ENCODE data around the gene PCDHGB2. TPM values are rescaled to one million over a fixed set of nuclear protein-coding genes. Genes with fewer than 3 reads are reported as not detected.
"Not testable (repeated sequence)": the region's sequence is repeated elsewhere in the genome, so short reads cannot be mapped to it uniquely, and the experiment has no call there.

Gene PCDHGB2
- total RNA-seq, 2 donors from 2014 or later = 9.7 to 13.4 TPM

DNA sequence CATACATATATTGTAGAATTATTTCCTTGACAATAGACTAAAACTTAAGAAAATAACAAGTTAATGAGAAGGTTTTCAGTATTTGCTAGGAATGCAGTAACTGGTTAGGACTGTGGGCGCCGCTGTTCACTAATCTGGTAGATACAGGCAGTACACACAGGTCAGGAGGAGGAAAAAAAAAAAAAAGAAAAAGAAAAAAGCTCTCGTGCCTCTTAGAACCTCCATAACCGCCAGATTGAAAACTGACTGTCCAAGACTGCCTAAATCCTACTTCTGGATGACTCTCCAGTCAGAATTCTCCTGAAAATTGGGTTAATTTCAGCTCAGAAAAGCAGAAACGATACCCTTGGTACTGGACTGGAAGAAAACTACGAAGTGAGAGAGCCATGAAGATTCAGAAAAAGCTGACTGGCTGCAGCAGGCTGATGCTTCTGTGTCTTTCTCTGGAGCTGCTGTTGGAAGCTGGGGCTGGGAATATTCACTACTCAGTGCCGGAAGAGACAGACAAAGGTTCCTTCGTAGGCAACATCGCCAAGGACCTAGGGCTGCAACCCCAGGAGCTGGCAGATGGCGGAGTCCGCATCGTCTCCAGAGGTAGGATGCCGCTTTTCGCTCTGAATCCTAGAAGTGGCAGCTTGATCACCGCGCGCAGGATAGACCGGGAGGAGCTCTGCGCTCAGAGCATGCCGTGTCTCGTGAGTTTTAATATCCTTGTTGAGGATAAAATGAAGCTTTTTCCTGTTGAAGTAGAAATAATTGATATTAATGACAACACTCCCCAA lies 29.3 kb upstream of the PCDHGB2 start, which contains the start of gene PCDHGA1:
PCDHGA1 (plus strand) TSS at position 216 of the 782 bp plus-strand sequence.
- Histone ChIP-seq H3K36me3 (no peaks in the 10 kb centered on the region), H3K27ac (no peak within 1 kb of the TSS), H3K27me3 (replicated peaks; ENCODE audit: insufficient read depth) (no peaks in the 10 kb centered on the region), H3K4me1 (ENCODE audit: control insufficient read depth in 1 of 2, low read depth in 2 of 2) (no peaks in the 10 kb centered on the region), H3K4me3 (peak within 1 kb of the TSS; percentile 14), H3K9me3 (peaks cover 65% of the 10 kb centered on the region)
- ATAC-seq (ENCODE audit: insufficient number of reproducible peaks, low FRiP score, low read depth) (no peak), DNase-seq (ENCODE audit: low spot score) (no peak)
- TF ChIP-seq CTCF (IDR thresholded peaks at IDR 0.05) = no peak

- not testable (repeated sequence) for DNase-seq (ENCODE audit: low spot score); H3K27me3 ChIP-seq (replicated peaks; ENCODE audit: insufficient read depth); H3K27ac ChIP-seq; H3K4me3 ChIP-seq; H3K4me1 ChIP-seq (ENCODE audit: control insufficient read depth in 1 of 2, low read depth in 2 of 2); ATAC-seq (ENCODE audit: insufficient number of reproducible peaks, low FRiP score, low read depth); H3K36me3 ChIP-seq
- H3K9me3 ChIP-seq = peaks cover 82% of the 10 kb centered on the region
Measured at GRCh38 chr5:141332571-141332970, 27.2 kb upstream of the PCDHGB2 start.

GRCh38 chr5:141338538-141339306 lies 21.1 kb upstream of the PCDHGB2 start, which contains the start of gene PCDHGA2:
TSS of gene PCDHGA2 (plus strand) at chr5:141338760.
- Histone ChIP-seq H3K27ac (no peak within 1 kb of the TSS), H3K4me3 (peak within 1 kb of the TSS; percentile 64), H3K27me3 (replicated peaks; ENCODE audit: insufficient read depth) (no peaks in the 10 kb centered on the region)

DNA sequence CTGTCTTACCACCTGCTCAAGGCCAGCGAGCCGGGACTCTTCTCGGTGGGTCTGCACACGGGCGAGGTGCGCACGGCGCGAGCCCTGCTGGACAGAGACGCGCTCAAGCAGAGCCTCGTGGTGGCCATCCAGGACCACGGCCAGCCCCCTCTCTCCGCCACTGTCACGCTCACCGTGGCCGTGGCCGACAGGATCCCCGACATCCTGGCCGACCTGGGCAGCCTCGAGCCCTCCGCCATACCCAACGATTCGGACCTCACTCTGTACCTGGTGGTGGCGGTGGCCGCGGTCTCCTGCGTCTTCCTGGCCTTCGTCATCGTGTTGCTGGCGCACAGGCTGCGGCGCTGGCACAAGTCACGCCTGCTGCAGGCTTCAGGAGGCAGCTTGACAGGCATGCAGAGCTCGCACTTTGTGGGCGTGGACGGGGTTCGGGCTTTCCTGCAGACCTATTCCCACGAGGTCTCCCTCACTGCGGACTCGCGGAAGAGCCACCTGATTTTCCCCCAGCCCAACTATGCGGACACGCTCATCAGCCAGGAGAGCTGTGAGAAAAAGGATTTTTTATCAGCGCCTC lies 18.9 kb upstream of the PCDHGB2 start:
- peaks cover 92% of the 10 kb centered on the region for H3K9me3 ChIP-seq
- not testable (repeated sequence) for H3K4me3 ChIP-seq; H3K27ac ChIP-seq; DNase-seq (ENCODE audit: low spot score); H3K36me3 ChIP-seq; H3K27me3 ChIP-seq (replicated peaks; ENCODE audit: insufficient read depth); ATAC-seq (ENCODE audit: insufficient number of reproducible peaks, low FRiP score, low read depth); H3K4me1 ChIP-seq (ENCODE audit: control insufficient read depth in 1 of 2, low read depth in 2 of 2)

More at GRCh38 chr5:141338538-141339306, 21.1 kb upstream of the PCDHGB2 start, which contains the start of gene PCDHGA2:
- peaks cover 3% of the 10 kb centered on the region for H3K36me3 ChIP-seq
- no peaks in the 10 kb centered on the region for H3K4me1 ChIP-seq (ENCODE audit: control insufficient read depth in 1 of 2, low read depth in 2 of 2)
- TF ChIP-seq CTCF (IDR thresholded peaks at IDR 0.05) = peak; percentile 25
- ATAC-seq (ENCODE audit: insufficient number of reproducible peaks, low FRiP score, low read depth) (no peak), DNase-seq (ENCODE audit: low spot score) (no peak)
- peaks cover 89% of the 10 kb centered on the region for H3K9me3 ChIP-seq

GRCh38 chr5:141342773-141343172 lies 17.0 kb upstream of the PCDHGB2 start:
- Histone ChIP-seq H3K27me3 (replicated peaks; ENCODE audit: insufficient read depth) (no peaks in the 10 kb centered on the region), H3K9me3 (peaks cover 89% of the 10 kb centered on the region)

More at GRCh38 chr5:141342773-141343172, 17.0 kb upstream of the PCDHGB2 start:
- Histone ChIP-seq H3K27ac (no peak overlapping the region), H3K4me3 (no peak overlapping the region), H3K4me1 (ENCODE audit: control insufficient read depth in 1 of 2, low read depth in 2 of 2) (no peaks in the 10 kb centered on the region), H3K36me3 (peaks cover 3% of the 10 kb centered on the region)
- ATAC-seq (ENCODE audit: insufficient number of reproducible peaks, low FRiP score, low read depth) = no peak
- no peak for DNase-seq (ENCODE audit: low spot score)
- TF ChIP-seq CTCF (IDR thresholded peaks at IDR 0.05) = no peak
